ENCODE measurements around the gene GPR37L1.

GRCh38 chr1:202086579-202087350 is 36.0 kb upstream of the GPR37L1 start:
- TF ChIP-seq POLR2AphosphoS5 (IDR thresholded peaks at IDR 0.05; ENCODE audit: borderline replicate concordance, low read depth, low read length) = no peak
- TF ChIP-seq EZH2 (IDR thresholded peaks at IDR 0.05) = no peak
- no peak for TF ChIP-seq FOXP2 (optimal IDR thresholded peaks at IDR 0.05; ENCODE audit: control extremely low read depth, extremely low read length, insufficient read depth)

Data from SK-N-MC (cell line).